ENCODE results near the gene DLG2. TPM values are rescaled to one million over a fixed set of nuclear protein-coding genes. Genes with fewer than 3 reads are reported as not detected.
A peak's percentile ranks its signal among the peaks of the same experiment; 100 is the strongest.

DLG2 gene
- total and polyA plus RNA-seq, 4 experiments from 2014 or later = 0.78 to 2.7 (median 1.9) TPM

DNA sequence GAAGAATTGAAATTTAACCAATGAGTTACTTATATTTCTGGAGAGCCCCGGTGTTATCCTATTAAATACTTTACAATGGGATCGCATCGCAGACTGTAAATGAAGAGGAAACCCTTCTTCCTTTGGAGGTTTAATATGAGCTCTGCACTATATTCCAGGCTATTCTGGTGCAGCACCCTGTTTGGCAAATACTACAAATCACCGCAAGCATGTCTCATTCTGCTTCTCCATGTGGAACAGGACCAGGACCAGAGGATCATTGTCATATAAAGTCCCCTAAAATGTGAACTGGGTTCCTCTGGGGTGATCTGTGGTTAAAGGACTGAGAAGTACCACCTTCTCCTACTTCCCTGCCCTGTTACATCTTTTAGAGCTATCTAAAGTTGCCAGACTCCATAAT, 703.7 kb downstream of the DLG2 start:
- no peak overlapping the region for H3K27ac ChIP-seq (ENCODE audit: low read depth, low read length)
- peaks cover 0 to 37% (median 18%) of the 10 kb centered on the region in 8 donors for H3K9me3 Mint-ChIP-seq
- no peaks in the 10 kb centered on the region for H3K9me3 ChIP-seq (ENCODE audit: control insufficient read depth in 1 of 2, low read length in 2 of 2)
- H3K36me3 Mint-ChIP-seq = no peaks in the 10 kb centered on the region
- POLR2A ChIA-PET (ENCODE audit: partially characterized antibody) = no interaction called here
- CTCF ChIA-PET (ENCODE audit: partially characterized antibody) = no interaction called here
- H3K27me3 ChIP-seq (ENCODE audit: insufficient read depth, low read length) = no peaks in the 10 kb centered on the region
- no peak overlapping the region for H3K27ac Mint-ChIP-seq
- H3K27me3 Mint-ChIP-seq = no peaks in the 10 kb centered on the region
- H3K4me3 ChIP-seq (ENCODE audit: low read length in 2 of 2) = no peak overlapping the region
- H3K4me1 Mint-ChIP-seq = no peaks in the 10 kb centered on the region
- no peaks in the 10 kb centered on the region for H3K36me3 ChIP-seq (ENCODE audit: insufficient read depth, low read length)
- H3K4me1 ChIP-seq (ENCODE audit: insufficient read depth, low read length) = no peaks in the 10 kb centered on the region
- intact Hi-C loops (cut with micrococcal nuclease) = no loop called here
- DNase-seq = no peak
- no peak overlapping the region for H3K4me3 Mint-ChIP-seq

DNA sequence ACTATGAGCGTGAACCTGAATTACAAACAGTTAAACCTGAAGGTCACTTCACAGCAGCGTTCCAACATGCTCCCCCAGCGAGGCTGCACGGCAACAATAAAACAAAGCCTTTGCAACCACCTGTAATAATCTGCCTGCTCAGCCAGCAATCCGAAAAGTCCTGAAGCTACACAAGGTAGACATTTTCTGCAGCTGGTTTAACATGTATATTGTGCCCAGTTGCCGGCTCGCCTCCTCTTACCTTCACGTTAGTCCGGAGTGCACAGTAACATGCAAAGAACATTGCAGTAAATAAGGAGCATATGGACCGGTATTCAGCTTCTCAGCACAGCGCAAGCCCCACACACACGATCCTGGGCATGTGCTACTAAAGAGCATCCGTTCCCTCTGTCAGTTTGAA, 704.3 kb downstream of the DLG2 start:
- intact Hi-C loops (cut with micrococcal nuclease) = no loop called here
- H3K4me3 Mint-ChIP-seq = no peak overlapping the region
- no peaks in the 10 kb centered on the region for H3K36me3 ChIP-seq (ENCODE audit: insufficient read depth, low read length)
- peaks cover 0 to 42% (median 23%) of the 10 kb centered on the region in 8 donors for H3K9me3 Mint-ChIP-seq
- no peaks in the 10 kb centered on the region for H3K27me3 Mint-ChIP-seq
- H3K4me1 Mint-ChIP-seq = no peaks in the 10 kb centered on the region
- H3K27me3 ChIP-seq (ENCODE audit: insufficient read depth, low read length) = no peaks in the 10 kb centered on the region
- CTCF ChIA-PET (ENCODE audit: partially characterized antibody) = no interaction called here
- H3K27ac Mint-ChIP-seq = no peak overlapping the region
- POLR2A ChIA-PET (ENCODE audit: partially characterized antibody) = no interaction called here
- no peaks in the 10 kb centered on the region for H3K36me3 Mint-ChIP-seq
- H3K9me3 ChIP-seq (ENCODE audit: control insufficient read depth in 1 of 2, low read length in 2 of 2) = no peaks in the 10 kb centered on the region
- no peak for DNase-seq
- no peaks in the 10 kb centered on the region for H3K4me1 ChIP-seq (ENCODE audit: insufficient read depth, low read length)
- no peak overlapping the region for H3K27ac ChIP-seq (ENCODE audit: low read depth, low read length)
- no peak overlapping the region for H3K4me3 ChIP-seq (ENCODE audit: low read length in 2 of 2)

- no peak for DNase-seq
- Mint-ChIP-seq H3K27me3 (no peaks in the 10 kb centered on the region), H3K36me3 (no peaks in the 10 kb centered on the region), H3K9me3 (peaks cover 0 to 43% (median 23%) of the 10 kb centered on the region in 8 donors), H3K27ac (no peak overlapping the region), H3K4me3 (no peak overlapping the region), H3K4me1 (no peaks in the 10 kb centered on the region)
- Histone ChIP-seq H3K27me3 (ENCODE audit: insufficient read depth, low read length) (no peaks in the 10 kb centered on the region), H3K27ac (ENCODE audit: low read depth, low read length) (no peak overlapping the region), H3K4me1 (ENCODE audit: insufficient read depth, low read length) (no peaks in the 10 kb centered on the region), H3K4me3 (ENCODE audit: low read length in 2 of 2) (no peak overlapping the region), H3K9me3 (ENCODE audit: control insufficient read depth in 1 of 2, low read length in 2 of 2) (no peaks in the 10 kb centered on the region), H3K36me3 (ENCODE audit: insufficient read depth, low read length) (no peaks in the 10 kb centered on the region)
- CTCF ChIA-PET (ENCODE audit: partially characterized antibody) = no interaction called here
- intact Hi-C loops (cut with micrococcal nuclease) = no loop called here
- POLR2A ChIA-PET (ENCODE audit: partially characterized antibody) = no interaction called here
Measured at GRCh38 chr11:84922212-84922805, 704.8 kb downstream of the DLG2 start.

GRCh38 chr11:84914511-84914910, 712.6 kb downstream of the DLG2 start:
- ChIA-PET CTCF (ENCODE audit: partially characterized antibody) (no interaction called here), POLR2A (ENCODE audit: partially characterized antibody) (no interaction called here)
- H3K36me3 Mint-ChIP-seq = no peaks in the 10 kb centered on the region

DNA sequence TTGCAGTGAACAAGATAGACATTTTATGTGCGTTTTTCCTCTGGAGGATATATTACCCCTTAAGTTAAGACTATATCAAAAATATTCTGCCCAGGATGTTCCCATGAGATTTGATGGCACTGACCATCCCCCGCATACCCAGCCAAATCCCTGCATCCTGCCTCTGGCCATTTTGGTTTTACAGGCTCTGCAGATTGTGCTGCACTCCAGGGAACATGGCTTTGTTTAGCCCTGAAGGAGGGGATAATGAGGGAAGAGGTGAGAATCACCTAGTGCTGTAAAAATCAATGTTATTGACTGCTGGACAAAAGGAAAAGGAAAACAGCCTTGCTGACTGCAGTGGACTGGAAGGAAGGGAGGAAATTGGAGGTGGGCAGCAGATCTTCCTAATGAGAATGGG, 717.4 kb downstream of the DLG2 start:
- intact Hi-C loops (cut with micrococcal nuclease) = no loop called here
- Mint-ChIP-seq H3K4me1 (no peaks in the 10 kb centered on the region), H3K27ac (peak overlapping the region in 1 of 7 donors; percentile 62), H3K27me3 (no peaks in the 10 kb centered on the region), H3K4me3 (no peak overlapping the region), H3K9me3 (peaks cover 0 to 45% (median 30%) of the 10 kb centered on the region in 8 donors), H3K36me3 (no peaks in the 10 kb centered on the region)
- CTCF ChIA-PET (ENCODE audit: partially characterized antibody) = no interaction called here
- no peaks in the 10 kb centered on the region for H3K4me1 ChIP-seq (ENCODE audit: insufficient read depth, low read length)
- no peak for DNase-seq
- H3K27ac ChIP-seq (ENCODE audit: low read depth, low read length) = no peak overlapping the region
- POLR2A ChIA-PET (ENCODE audit: partially characterized antibody) = no interaction called here
- no peaks in the 10 kb centered on the region for H3K36me3 ChIP-seq (ENCODE audit: insufficient read depth, low read length)
- H3K4me3 ChIP-seq (ENCODE audit: low read length in 2 of 2) = no peak overlapping the region
- no peaks in the 10 kb centered on the region for H3K27me3 ChIP-seq (ENCODE audit: insufficient read depth, low read length)
- H3K9me3 ChIP-seq (ENCODE audit: control insufficient read depth in 1 of 2, low read length in 2 of 2) = no peaks in the 10 kb centered on the region

More at GRCh38 chr11:84914511-84914910, 712.6 kb downstream of the DLG2 start:
- intact Hi-C loops (cut with micrococcal nuclease) = no loop called here
- no peaks in the 10 kb centered on the region for H3K27me3 Mint-ChIP-seq
- Histone ChIP-seq H3K27ac (ENCODE audit: low read depth, low read length) (no peak overlapping the region), H3K27me3 (ENCODE audit: insufficient read depth, low read length) (no peaks in the 10 kb centered on the region), H3K4me3 (ENCODE audit: low read length in 2 of 2) (no peak overlapping the region), H3K36me3 (ENCODE audit: insufficient read depth, low read length) (no peaks in the 10 kb centered on the region), H3K4me1 (ENCODE audit: insufficient read depth, low read length) (no peaks in the 10 kb centered on the region), H3K9me3 (ENCODE audit: control insufficient read depth in 1 of 2, low read length in 2 of 2) (no peaks in the 10 kb centered on the region)
- H3K4me3 Mint-ChIP-seq = no peak overlapping the region
- no peak for DNase-seq
- peaks cover 0 to 48% (median 29%) of the 10 kb centered on the region in 8 donors for H3K9me3 Mint-ChIP-seq
- no peak overlapping the region for H3K27ac Mint-ChIP-seq
- no peaks in the 10 kb centered on the region for H3K4me1 Mint-ChIP-seq

GRCh38 chr11:84906995-84907394, 720.1 kb downstream of the DLG2 start:
- H3K9me3 ChIP-seq (ENCODE audit: control insufficient read depth in 1 of 2, low read length in 2 of 2) = no peaks in the 10 kb centered on the region
- no peak overlapping the region for H3K27ac ChIP-seq (ENCODE audit: low read depth, low read length)
- no peak overlapping the region for H3K4me3 ChIP-seq (ENCODE audit: low read length in 2 of 2)
- H3K9me3 Mint-ChIP-seq = peaks cover 0 to 49% (median 27%) of the 10 kb centered on the region in 8 donors
- CTCF ChIA-PET (ENCODE audit: partially characterized antibody) = no interaction called here
- no peak overlapping the region for H3K27ac Mint-ChIP-seq
- intact Hi-C loops (cut with micrococcal nuclease) = no loop called here
- no peaks in the 10 kb centered on the region for H3K27me3 Mint-ChIP-seq
- no peak overlapping the region for H3K4me3 Mint-ChIP-seq
- H3K4me1 Mint-ChIP-seq = no peaks in the 10 kb centered on the region
- H3K36me3 Mint-ChIP-seq = no peaks in the 10 kb centered on the region
- no peaks in the 10 kb centered on the region for H3K4me1 ChIP-seq (ENCODE audit: insufficient read depth, low read length)
- no peak for DNase-seq
- H3K27me3 ChIP-seq (ENCODE audit: insufficient read depth, low read length) = no peaks in the 10 kb centered on the region
- POLR2A ChIA-PET (ENCODE audit: partially characterized antibody) = no interaction called here
- no peaks in the 10 kb centered on the region for H3K36me3 ChIP-seq (ENCODE audit: insufficient read depth, low read length)

- no peaks in the 10 kb centered on the region for H3K4me1 Mint-ChIP-seq
- H3K4me1 ChIP-seq (ENCODE audit: insufficient read depth, low read length) = no peaks in the 10 kb centered on the region
- intact Hi-C loops (cut with micrococcal nuclease) = no loop called here
- DNase-seq = no peak
- CTCF ChIA-PET (ENCODE audit: partially characterized antibody) = no interaction called here
- no peaks in the 10 kb centered on the region for H3K36me3 Mint-ChIP-seq
- H3K27ac ChIP-seq (ENCODE audit: low read depth, low read length) = no peak overlapping the region
- no peak overlapping the region for H3K4me3 ChIP-seq (ENCODE audit: low read length in 2 of 2)
- no peak overlapping the region for H3K4me3 Mint-ChIP-seq
- no peak overlapping the region for H3K27ac Mint-ChIP-seq
- H3K27me3 Mint-ChIP-seq = no peaks in the 10 kb centered on the region
- H3K27me3 ChIP-seq (ENCODE audit: insufficient read depth, low read length) = no peaks in the 10 kb centered on the region
- POLR2A ChIA-PET (ENCODE audit: partially characterized antibody) = no interaction called here
- peaks cover 0 to 52% (median 25%) of the 10 kb centered on the region in 8 donors for H3K9me3 Mint-ChIP-seq
- no peaks in the 10 kb centered on the region for H3K36me3 ChIP-seq (ENCODE audit: insufficient read depth, low read length)
- H3K9me3 ChIP-seq (ENCODE audit: control insufficient read depth in 1 of 2, low read length in 2 of 2) = no peaks in the 10 kb centered on the region
Measured at GRCh38 chr11:84905411-84905810, 721.7 kb downstream of the DLG2 start.

- Histone ChIP-seq H3K27me3 (ENCODE audit: insufficient read depth, low read length) (no peaks in the 10 kb centered on the region), H3K36me3 (ENCODE audit: insufficient read depth, low read length) (no peaks in the 10 kb centered on the region), H3K27ac (ENCODE audit: low read depth, low read length) (no peak overlapping the region), H3K4me1 (ENCODE audit: insufficient read depth, low read length) (no peaks in the 10 kb centered on the region), H3K9me3 (ENCODE audit: control insufficient read depth in 1 of 2, low read length in 2 of 2) (no peaks in the 10 kb centered on the region), H3K4me3 (ENCODE audit: low read length in 2 of 2) (no peak overlapping the region)
- Mint-ChIP-seq H3K4me1 (no peaks in the 10 kb centered on the region), H3K4me3 (no peak overlapping the region), H3K36me3 (no peaks in the 10 kb centered on the region), H3K27me3 (no peaks in the 10 kb centered on the region), H3K9me3 (peaks cover 0 to 50% (median 22%) of the 10 kb centered on the region in 8 donors), H3K27ac (no peak overlapping the region)
- POLR2A ChIA-PET (ENCODE audit: partially characterized antibody) = no interaction called here
- no peak for DNase-seq
- CTCF ChIA-PET (ENCODE audit: partially characterized antibody) = no interaction called here
- intact Hi-C loops (cut with micrococcal nuclease) = no loop called here
Measured at GRCh38 chr11:84902445-84902844, 724.7 kb downstream of the DLG2 start.

All from CD4-positive, alpha-beta memory T cell (primary cell).